Adrenal gland (tissue), 5 donors: Measurements from ENCODE around the gene PCGF3.

Experiments used
- CTCF ChIP-seq, 6 experiments: fragments of 450-650 bp in 4 of 6; fragments of 200-600 bp in 2 of 6; sonication (generic) in 1 of 6; IDR thresholded peaks; 1 replicate in 5 of 6; 2 replicates in 1 of 6; pipeline versions ENCODE4 v1.5.1 to v1.8.0; 2016 to 2021; ENCODE audit warnings: antibody characterized with exemption in 6 of 6, mild to moderate bottlenecking in 2 of 6, moderate library complexity in 1 of 6
- POLR2A ChIP-seq, 2 donors: fragments of 450-650 bp; IDR thresholded peaks; one replicate each; pipeline ENCODE4 v1.6.1; 2017; ENCODE audit warnings: antibody characterized with exemption in 2 of 2, mild to moderate bottlenecking in 2 of 2, moderate library complexity in 1 of 2
- donor health status: DM: no; HTN: no; CAD: no.

GRCh38 chr4:675980-676870, 29.4 kb upstream of the PCGF3 start:
- TF ChIP-seq CTCF (IDR thresholded peaks at IDR 0.05) (no peak), POLR2A (IDR thresholded peaks at IDR 0.05) (no peak)
